Activated T-cell treated with anti-CD3 and anti-CD28 coated beads, Interleukin-2, amount 50 U/mL, for 4 hours (primary cell): ENCODE results near the gene ZNF732. TPM values are rescaled to one million over a fixed set of nuclear protein-coding genes. Genes with fewer than 3 reads are reported as not detected.

Experiments used
- ATAC-seq, 2 donors: fragments of 200-7000 bp; cut with Tn5 transposase; one replicate each; pipeline ENCODE4 v1.10.0; 2021
- DNase-seq: peaks from one replicate; pipeline ENCODE4 v3.0.0-alpha.2; 2020
- H3K27me3 Mint-ChIP-seq: one replicate; pipeline ENCODE4 v1.8.0; 2021; ENCODE audit warnings: low read depth, mixed read lengths
- H3K36me3 Mint-ChIP-seq: one replicate; pipeline ENCODE4 v1.8.0; 2022; ENCODE audit warnings: mixed read lengths; ENCODE audit not compliant: insufficient read depth
- H3K4me1 Mint-ChIP-seq: one replicate; pipeline ENCODE4 v1.8.0; 2021; ENCODE audit warnings: low read depth, mixed read lengths
- H3K4me3 Mint-ChIP-seq: one replicate; pipeline ENCODE4 v1.8.0; 2021; ENCODE audit warnings: mild to moderate bottlenecking, moderate library complexity, mixed read lengths
- H3K9me3 Mint-ChIP-seq: one replicate; pipeline ENCODE4 v1.8.0; 2021; ENCODE audit warnings: mixed read lengths
- total RNA-seq, 3 donors: library from RNA; stranded (reverse); gene quantifications; one replicate each; pipeline ENCODE4 v1.2.1, GENCODE V29; 2021

Gene ZNF732
- total RNA-seq, 3 donors from 2014 or later = not detected

GRCh38 chr4:234178-234577 is 71.1 kb downstream of the ZNF732 start:
- peaks cover 3% of the 10 kb centered on the region for H3K9me3 Mint-ChIP-seq
- ATAC-seq = no peak
- DNase-seq = no peak
- no peaks in the 10 kb centered on the region for H3K36me3 Mint-ChIP-seq
- peaks cover 4% of the 10 kb centered on the region for H3K4me1 Mint-ChIP-seq
- no peak overlapping the region for H3K4me3 Mint-ChIP-seq
- no peaks in the 10 kb centered on the region for H3K27me3 Mint-ChIP-seq

- no peak for ATAC-seq
- no peak for DNase-seq
- H3K9me3 Mint-ChIP-seq = peaks cover 5% of the 10 kb centered on the region
- no peaks in the 10 kb centered on the region for H3K27me3 Mint-ChIP-seq
- no peak overlapping the region for H3K4me3 Mint-ChIP-seq
- H3K4me1 Mint-ChIP-seq = no peaks in the 10 kb centered on the region
- no peaks in the 10 kb centered on the region for H3K36me3 Mint-ChIP-seq
These were observed 81.3 kb downstream of the ZNF732 start for GRCh38 chr4:223913-224497.

Other genes with a start within 250 kb of the ZNF732 start
- 1 to 10 TPM; 4.5 to 6.4 (median 5.7) TPM for gene ZNF718, start 181.0 kb downstream of the ZNF732 start, total RNA-seq
- gene ZNF141, start 32.3 kb upstream of the ZNF732 start, total RNA-seq = 10 to 100 TPM; 16.8 to 21.7 (median 19.4) TPM
- gene ZNF721, start 193.7 kb upstream of the ZNF732 start, total RNA-seq = 10 to 100 TPM; 21.5 to 27.8 (median 21.6) TPM
- 10 to 100 TPM; 37.9 to 41.8 (median 39.8) TPM for gene PIGG, start 193.7 kb upstream of the ZNF732 start, total RNA-seq